Neural cell (in vitro differentiated cells): Measurements from ENCODE around the gene GPR25. TPM values are rescaled to one million over a fixed set of nuclear protein-coding genes. Genes with fewer than 3 reads are reported as not detected.

Source experiments
- H2AFZ ChIP-seq: fragments of 200-600, 300-800 bp; sonication (generic), shearing (Covaris generic); 2 replicates; pipeline ENCODE4 v1.6.0; 2014; ENCODE audit warnings: low read depth, mild to moderate bottlenecking, antibody characterized with exemption, low read length, moderate library complexity
- H3F3A ChIP-seq: fragments of 200-600 bp; shearing (Covaris generic); 2 replicates; pipeline ENCODE4 v1.6.1; 2016; ENCODE audit warnings: mild to moderate bottlenecking, moderate library complexity, mixed read lengths, antibody characterized with exemption, low read length; ENCODE audit not compliant: insufficient read depth, poor library complexity, severe bottlenecking
- H3K27ac ChIP-seq: fragments of 200-600, 300-800 bp; sonication (generic), shearing (Covaris generic); 2 replicates; pipeline ENCODE4 v1.5.1; 2014; ENCODE audit warnings: mild to moderate bottlenecking, low read length, moderate library complexity
- H3K27me3 ChIP-seq: fragments of 300-800, 200-600 bp; sonication (generic), shearing (Covaris generic); 2 replicates; pipeline ENCODE4 v1.6.0; 2014; ENCODE audit warnings: mild to moderate bottlenecking, low read depth, low read length, moderate library complexity; ENCODE audit not compliant: insufficient read depth
- H3K36me3 ChIP-seq: fragments of 300-800, 200-600 bp; sonication (generic), shearing (Covaris generic); 2 replicates; pipeline ENCODE4 v1.5.1; 2014; ENCODE audit warnings: mild to moderate bottlenecking, antibody characterized with exemption, low read length, moderate library complexity; ENCODE audit not compliant: insufficient read depth
- H3K4me2 ChIP-seq: fragments of 300-800, 200-600 bp; sonication (generic), shearing (Covaris generic); 2 replicates; pipeline ENCODE4 v1.6.0; 2014; ENCODE audit warnings: mild to moderate bottlenecking, low read length
- H3K4me3 ChIP-seq: fragments of 300-800, 200-600 bp; sonication (generic), shearing (Covaris generic); 2 replicates; pipeline ENCODE4 v1.5.1; 2014; ENCODE audit warnings: mild to moderate bottlenecking, low read length, moderate library complexity
- H3K79me2 ChIP-seq: fragments of 200-600 bp; shearing (Covaris generic); replicated peaks from 2 replicates; pipeline ENCODE4 v1.6.0; 2014; ENCODE audit warnings: mild to moderate bottlenecking, low read length, moderate library complexity; ENCODE audit not compliant: insufficient read depth
- H3K9ac ChIP-seq: fragments of 300-800, 200-600 bp; sonication (generic), shearing (Covaris generic); 2 replicates; pipeline ENCODE4 v1.6.1; 2016; ENCODE audit warnings: mild to moderate bottlenecking, low read length, mixed read lengths
- H3K9me2 ChIP-seq: fragments of 200-600 bp; shearing (Covaris generic); 2 replicates; pipeline ENCODE4 v1.6.1; 2016; ENCODE audit warnings: mild to moderate bottlenecking, low read length, mixed read lengths; ENCODE audit not compliant: insufficient read depth
- H3K9me3 ChIP-seq: fragments of 200-600, 300-800 bp; sonication (generic), shearing (Covaris generic); 2 replicates; pipeline ENCODE4 v1.6.1; 2016; ENCODE audit warnings: mild to moderate bottlenecking, mixed run types, low read length, moderate library complexity, mixed read lengths
- H4K20me1 ChIP-seq: fragments of 200-600 bp; shearing (Covaris generic); 2 replicates; pipeline ENCODE4 v1.6.1; 2016; ENCODE audit warnings: mild to moderate bottlenecking, mixed run types; ENCODE audit not compliant: insufficient read depth
- EP300 ChIP-seq: fragments of 450-650 bp; conservative IDR thresholded peaks from 2 replicates; pipeline ENCODE4 v1.6.1; 2014; ENCODE audit warnings: antibody characterized with exemption, mild to moderate bottlenecking, moderate library complexity; ENCODE audit not compliant: poor library complexity, severe bottlenecking
- EZH2 ChIP-seq: fragments of 200-600, 300-800 bp; shearing (Covaris generic), sonication (generic); IDR thresholded peaks from 2 replicates; pipeline ENCODE4 v1.6.1; 2014; ENCODE audit warnings: antibody characterized with exemption, low read length, borderline replicate concordance, mild to moderate bottlenecking; ENCODE audit not compliant: insufficient read depth, poor library complexity, severe bottlenecking
- MXI1 ChIP-seq: fragments of 450-650 bp; conservative IDR thresholded peaks from 2 replicates; pipeline ENCODE4 v1.6.1; 2014; ENCODE audit warnings: antibody characterized with exemption, mild to moderate bottlenecking; ENCODE audit not compliant: poor library complexity, severe bottlenecking
- POLR2AphosphoS5 ChIP-seq: IDR thresholded peaks from 2 replicates; pipeline ENCODE4 v1.6.1; 2012
- RAD21 ChIP-seq: fragments of 450-650 bp; conservative IDR thresholded peaks from 2 replicates; pipeline ENCODE4 v1.6.1; 2014; ENCODE audit warnings: antibody characterized with exemption, mild to moderate bottlenecking, moderate library complexity
- REST ChIP-seq: IDR thresholded peaks from 2 replicates; pipeline ENCODE4 v1.6.1; 2012; ENCODE audit warnings: borderline replicate concordance
- SMC3 ChIP-seq: fragments of 450-650 bp; conservative IDR thresholded peaks from 2 replicates; pipeline ENCODE4 v1.6.1; 2014; ENCODE audit warnings: antibody characterized with exemption, mild to moderate bottlenecking, moderate library complexity; ENCODE audit not compliant: poor library complexity
- TAF1 ChIP-seq: IDR thresholded peaks from 2 replicates; pipeline ENCODE4 v1.6.1; 2012; ENCODE audit warnings: low read depth
- polyA plus RNA-seq: library from polyadenylated mRNA; depleted of rRNA; stranded (reverse); fragments of >200 nt; gene quantifications from 2 replicates; pipeline ENCODE4 v1.2.3, GENCODE V29; 2014
- TF ChIP-seq, protein P1 (sequence below): fragments of 450-650 bp; IDR thresholded peaks from 2 replicates; pipeline ENCODE4 v1.5.1; 2014; ENCODE audit warnings: antibody characterized with exemption, mild to moderate bottlenecking, moderate library complexity; ENCODE audit not compliant: poor library complexity, severe bottlenecking

Gene GPR25
- polyA plus RNA-seq, 1 donor from 2014 or later, result not detected

- no peak for TF ChIP-seq EP300
Observed at GRCh38 chr1:200899954-200900867, 27.4 kb downstream of the GPR25 start (continued).

GRCh38 chr1:200900877-200901276 lies 28.1 kb downstream of the GPR25 start:
- Histone ChIP-seq H3K4me2 (no peak overlapping the region), H3K79me2 (no peaks in the 10 kb centered on the region), H2AFZ (no peak overlapping the region), H3K9ac (no peak overlapping the region), H4K20me1 (no peaks in the 10 kb centered on the region), H3K36me3 (no peaks in the 10 kb centered on the region), H3F3A (no peaks in the 10 kb centered on the region), H3K4me3 (no peak overlapping the region), H3K27ac (no peak overlapping the region), H3K27me3 (no peaks in the 10 kb centered on the region), H3K9me3 (no peaks in the 10 kb centered on the region), H3K9me2 (no peaks in the 10 kb centered on the region)
- TF ChIP-seq RAD21 (no peak), TAF1 (no peak), SMC3 (no peak), POLR2AphosphoS5 (no peak), MXI1 (no peak)

- no peaks in the 10 kb centered on the region for H3F3A ChIP-seq
- TF ChIP-seq POLR2AphosphoS5 (no peak), TAF1 (no peak), SMC3 (no peak), MXI1 (no peak), EZH2 (no peak), EP300 (no peak), REST (no peak), RAD21 (no peak)
- TF ChIP-seq, protein P1, sequence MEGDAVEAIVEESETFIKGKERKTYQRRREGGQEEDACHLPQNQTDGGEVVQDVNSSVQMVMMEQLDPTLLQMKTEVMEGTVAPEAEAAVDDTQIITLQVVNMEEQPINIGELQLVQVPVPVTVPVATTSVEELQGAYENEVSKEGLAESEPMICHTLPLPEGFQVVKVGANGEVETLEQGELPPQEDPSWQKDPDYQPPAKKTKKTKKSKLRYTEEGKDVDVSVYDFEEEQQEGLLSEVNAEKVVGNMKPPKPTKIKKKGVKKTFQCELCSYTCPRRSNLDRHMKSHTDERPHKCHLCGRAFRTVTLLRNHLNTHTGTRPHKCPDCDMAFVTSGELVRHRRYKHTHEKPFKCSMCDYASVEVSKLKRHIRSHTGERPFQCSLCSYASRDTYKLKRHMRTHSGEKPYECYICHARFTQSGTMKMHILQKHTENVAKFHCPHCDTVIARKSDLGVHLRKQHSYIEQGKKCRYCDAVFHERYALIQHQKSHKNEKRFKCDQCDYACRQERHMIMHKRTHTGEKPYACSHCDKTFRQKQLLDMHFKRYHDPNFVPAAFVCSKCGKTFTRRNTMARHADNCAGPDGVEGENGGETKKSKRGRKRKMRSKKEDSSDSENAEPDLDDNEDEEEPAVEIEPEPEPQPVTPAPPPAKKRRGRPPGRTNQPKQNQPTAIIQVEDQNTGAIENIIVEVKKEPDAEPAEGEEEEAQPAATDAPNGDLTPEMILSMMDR, result no peak
- H3K27me3 ChIP-seq, result no peaks in the 10 kb centered on the region
- H3K4me2 ChIP-seq, result no peak overlapping the region
- H3K4me3 ChIP-seq, result no peak overlapping the region
- no peak overlapping the region for H2AFZ ChIP-seq
- no peaks in the 10 kb centered on the region for H3K36me3 ChIP-seq
- H4K20me1 ChIP-seq, result no peaks in the 10 kb centered on the region
- no peaks in the 10 kb centered on the region for H3K9me3 ChIP-seq
- H3K79me2 ChIP-seq, result no peaks in the 10 kb centered on the region
- H3K9me2 ChIP-seq, result no peaks in the 10 kb centered on the region
- H3K9ac ChIP-seq, result no peak overlapping the region
- no peak overlapping the region for H3K27ac ChIP-seq
Observed at GRCh38 chr1:200901350-200901749, 28.6 kb downstream of the GPR25 start.
